IMR-90 (cell line): ENCODE data around the gene ZFAND5. TPM values are rescaled to one million over a fixed set of nuclear protein-coding genes. Genes with fewer than 3 reads are reported as not detected.

Source experiments
- ATAC-seq: fragments of 200-7000 bp; cut with Tn5 transposase; 2 replicates; pipeline ENCODE4 v1.9.1; 2020; ENCODE audit warnings: low read depth, mild to moderate bottlenecking, moderate library complexity
- BruUV-seq: library from RNA; stranded (reverse); fragments of 400-500 nt; replicated peaks from 2 replicates; lab custom pipeline; 2021; lab: Mats Ljungman, UMichigan
- CTCF ChIA-PET: fragments of 300-600 bp; formaldehyde crosslinking; extraction: SDS; loops from one replicate; lab custom pipeline; 2021; ENCODE audit warnings: antibody characterized with exemption; lab: Yijun Ruan, JAX
- POLR2A ChIA-PET: fragments of 300-600 bp; sonication (Branson Sonifier 250); formaldehyde crosslinking; loops from one replicate; lab custom pipeline; 2022; ENCODE audit warnings: antibody characterized with exemption; ENCODE audit not compliant: unreplicated experiment; lab: Charles Lee
- DNase-seq: peaks from one replicate; pipeline ENCODE4 v3.0.0; 2013
- H2AFZ ChIP-seq: replicated peaks from 2 replicates; pipeline ENCODE3; 2013; ENCODE audit warnings: low read length, mild to moderate bottlenecking; ENCODE audit not compliant: poor library complexity
- H2AK5ac ChIP-seq: 2 replicates; pipeline ENCODE4 v1.6.1; 2013; ENCODE audit warnings: low read depth, low read length, inconsistent platforms
- H2AK9ac ChIP-seq: replicated peaks from 2 replicates; pipeline ENCODE3; 2013; ENCODE audit warnings: mild to moderate bottlenecking, low read depth, low read length, moderate library complexity; ENCODE audit not compliant: poor library complexity
- H2BK120ac ChIP-seq: 2 replicates; pipeline ENCODE4 v1.6.1; 2013; ENCODE audit warnings: low read depth, low read length, inconsistent platforms
- H2BK15ac ChIP-seq: 3 replicates; pipeline ENCODE4 v1.6.1; 2013; ENCODE audit warnings: low read depth, low read length, inconsistent platforms
- H2BK20ac ChIP-seq: 2 replicates; pipeline ENCODE4 v1.6.1; 2013; ENCODE audit warnings: low read depth, mild to moderate bottlenecking, inconsistent platforms, low read length, moderate library complexity
- H2BK5ac ChIP-seq: 2 replicates; pipeline ENCODE4 v1.6.1; 2013; ENCODE audit warnings: mild to moderate bottlenecking, low read depth, low read length, inconsistent platforms; ENCODE audit not compliant: poor library complexity, severe bottlenecking
- H3K14ac ChIP-seq: replicated peaks from 2 replicates; pipeline ENCODE4 v1.6.1; 2013; ENCODE audit warnings: low read depth, low read length, inconsistent platforms
- H3K18ac ChIP-seq: 2 replicates; pipeline ENCODE4 v1.6.1; 2013; ENCODE audit warnings: low read depth, low read length, control low read depth
- H3K23ac ChIP-seq: 2 replicates; pipeline ENCODE4 v1.6.1; 2013; ENCODE audit warnings: low read depth, low read length, inconsistent platforms
- H3K27ac ChIP-seq: 2 replicates; pipeline ENCODE4 v1.5.1; 2013; ENCODE audit warnings: mild to moderate bottlenecking, control low read depth, low read length; ENCODE audit not compliant: insufficient read depth
- H3K27me3 ChIP-seq: 2 replicates; pipeline ENCODE4 v1.6.1; 2013; ENCODE audit warnings: low read length; ENCODE audit not compliant: control insufficient read depth, insufficient read depth
- H3K36me3 ChIP-seq: 2 replicates; pipeline ENCODE4 v1.6.1; 2013; ENCODE audit warnings: low read length, mixed read lengths; ENCODE audit not compliant: control insufficient read depth, insufficient read depth
- H3K4ac ChIP-seq: 2 replicates; pipeline ENCODE4 v1.6.1; 2013; ENCODE audit warnings: low read depth, low read length, inconsistent platforms
- H3K4me1 ChIP-seq: 2 replicates; pipeline ENCODE4 v1.6.1; 2013; ENCODE audit warnings: low read length, mixed read lengths; ENCODE audit not compliant: control insufficient read depth, insufficient read depth
- H3K4me2 ChIP-seq: 2 replicates; pipeline ENCODE4 v1.6.1; 2013; ENCODE audit warnings: low read depth, mild to moderate bottlenecking, control low read depth, low read length, moderate library complexity
- H3K4me3 ChIP-seq: 2 replicates; pipeline ENCODE4 v1.5.1; 2013; ENCODE audit warnings: low read depth, mild to moderate bottlenecking, control low read depth, low read length, moderate library complexity; ENCODE audit not compliant: insufficient read depth
- H3K56ac ChIP-seq: 2 replicates; pipeline ENCODE4 v1.6.1; 2013; ENCODE audit warnings: low read length, inconsistent platforms; ENCODE audit not compliant: insufficient read depth; ENCODE audit errors: extremely low read depth
- H3K79me1 ChIP-seq, 2 experiments: 2 replicates each; pipeline ENCODE4 v1.6.1; 2013; ENCODE audit warnings: low read length in 2 of 2, inconsistent platforms in 1 of 2, low read depth in 1 of 2
- H3K9ac ChIP-seq: 2 replicates; pipeline ENCODE4 v1.6.1; 2013; ENCODE audit warnings: low read depth, low read length, control low read depth
- H3K9me1 ChIP-seq: 2 replicates; pipeline ENCODE4 v1.6.1; 2013; ENCODE audit warnings: low read length, inconsistent platforms; ENCODE audit not compliant: insufficient read depth
- H3K9me3 ChIP-seq: 2 replicates; pipeline ENCODE4 v1.6.1; 2013; ENCODE audit warnings: low read length; ENCODE audit not compliant: control insufficient read depth, insufficient read depth
- H4K20me1 ChIP-seq: 2 replicates; pipeline ENCODE4 v1.6.1; 2013; ENCODE audit warnings: low read length, inconsistent platforms; ENCODE audit not compliant: insufficient read depth
- H4K5ac ChIP-seq: 2 replicates; pipeline ENCODE4 v1.6.1; 2013; ENCODE audit warnings: mild to moderate bottlenecking, low read depth, low read length, control low read depth
- H4K8ac ChIP-seq, 2 experiments: 2 replicates each; pipeline ENCODE4 v1.6.1; 2013; ENCODE audit warnings: low read depth in 2 of 2, low read length in 2 of 2, control low read depth in 1 of 2, inconsistent platforms in 1 of 2
- H4K91ac ChIP-seq: 2 replicates; pipeline ENCODE4 v1.6.1; 2013; ENCODE audit warnings: low read depth, low read length, inconsistent platforms; ENCODE audit not compliant: insufficient read depth
- BHLHE40 ChIP-seq: fragments of 150-350 bp; IDR thresholded peaks from 2 replicates; pipeline ENCODE4 v1.6.1; 2016; ENCODE audit warnings: mild to moderate bottlenecking, low read depth, low read length
- CEBPB ChIP-seq: IDR thresholded peaks from 2 replicates; pipeline ENCODE4 v1.6.1; 2012; ENCODE audit warnings: low read depth, low read length, improper control_type of control experiment
- CHD1 ChIP-seq: IDR thresholded peaks from 2 replicates; pipeline ENCODE4 v1.6.1; 2012; ENCODE audit warnings: low read depth, low read length, improper control_type of control experiment
- ELK1 ChIP-seq: fragments of 150-350 bp; IDR thresholded peaks from 2 replicates; pipeline ENCODE4 v1.6.1; 2016; ENCODE audit warnings: low read depth, mild to moderate bottlenecking, low read length, moderate library complexity, borderline replicate concordance
- FOS ChIP-seq: fragments of 150-350 bp; IDR thresholded peaks from 2 replicates; pipeline ENCODE4 v1.6.1; 2016; ENCODE audit warnings: low read depth, low read length
- MAFK ChIP-seq: IDR thresholded peaks from 2 replicates; pipeline ENCODE4 v1.6.1; 2012; ENCODE audit warnings: low read depth, low read length, improper control_type of control experiment
- MAZ ChIP-seq: IDR thresholded peaks from 2 replicates; pipeline ENCODE4 v1.6.1; 2012; ENCODE audit warnings: low read depth, mild to moderate bottlenecking, low read length, improper control_type of control experiment, moderate library complexity, borderline replicate concordance
- NFE2L2 ChIP-seq: fragments of 150-350 bp; IDR thresholded peaks from 2 replicates; pipeline ENCODE4 v1.6.1; 2016; ENCODE audit warnings: low read depth, mild to moderate bottlenecking, low read length
- RCOR1 ChIP-seq: IDR thresholded peaks from 2 replicates; pipeline ENCODE4 v1.6.1; 2012; ENCODE audit warnings: mild to moderate bottlenecking, low read length, improper control_type of control experiment; ENCODE audit not compliant: insufficient replicate concordance
- RFX5 ChIP-seq: IDR thresholded peaks from 2 replicates; pipeline ENCODE4 v1.8.0; 2012; ENCODE audit warnings: low read depth, mild to moderate bottlenecking, low read length, moderate library complexity
- SMC3 ChIP-seq: fragments of 150-350 bp; IDR thresholded peaks from 2 replicates; pipeline ENCODE4 v1.6.1; 2016; ENCODE audit warnings: low read depth, mild to moderate bottlenecking, antibody characterized with exemption, low read length, moderate library complexity
- WGBS, 2 experiments: methylation state at CpG; one replicate each; pipeline versions ENCODE4 v1.1.5 to v1.1.7; 2013; ENCODE audit warnings: missing lambda C conversion rate in 2 of 2; ENCODE audit not compliant: insufficient read length in 1 of 2; ENCODE audit errors: extremely low coverage in 2 of 2; 5-methylcytosine and 5-hydroxymethylcytosine counted together
- dilution Hi-C: fragments of 300-500 bp; cut with HindIII; formaldehyde crosslinking; loops from one replicate; pipeline ENCODE4 v1.14.3; 2018; ENCODE audit warnings: low sequenced_read_pairs; ENCODE audit not compliant: unreplicated experiment
- in situ Hi-C: fragments of 300-500 bp; cut with MboI; formaldehyde crosslinking; loops from 3 replicates; pipeline ENCODE4 v1.14.3; 2019; ENCODE audit warnings: low sequenced_read_pairs, inconsistent platforms, mixed read lengths
- intact Hi-C: fragments of 100-400 bp; cut with micrococcal nuclease; formaldehyde crosslinking; loops from 2 replicates; pipeline ENCODE4 v1.10.0; 2022
- polyA plus RNA-seq, 3 experiments: library from polyadenylated mRNA; depleted of rRNA; stranded (reverse); fragments of >200 nt; gene quantifications; 2 replicates each; pipeline ENCODE4 v1.2.3, GENCODE V29; 2012; ENCODE audit warnings: low replicate concordance in 1 of 3
- total RNA-seq: library from RNA; depleted of rRNA; stranded (reverse); fragments of >200 nt; gene quantifications from 2 replicates; pipeline ENCODE4 v1.2.3, GENCODE V29; 2012
- TF ChIP-seq, protein P1 (sequence below): conservative IDR thresholded peaks from 2 replicates; pipeline ENCODE4 v1.5.1; 2012; ENCODE audit warnings: mild to moderate bottlenecking, low read depth, low read length, improper control_type of control experiment

Gene ZFAND5
- total and polyA plus RNA-seq, 2 of the 4 experiments (the other 2 are of a cell fraction): 35.8 to 85.2 TPM

DNA sequence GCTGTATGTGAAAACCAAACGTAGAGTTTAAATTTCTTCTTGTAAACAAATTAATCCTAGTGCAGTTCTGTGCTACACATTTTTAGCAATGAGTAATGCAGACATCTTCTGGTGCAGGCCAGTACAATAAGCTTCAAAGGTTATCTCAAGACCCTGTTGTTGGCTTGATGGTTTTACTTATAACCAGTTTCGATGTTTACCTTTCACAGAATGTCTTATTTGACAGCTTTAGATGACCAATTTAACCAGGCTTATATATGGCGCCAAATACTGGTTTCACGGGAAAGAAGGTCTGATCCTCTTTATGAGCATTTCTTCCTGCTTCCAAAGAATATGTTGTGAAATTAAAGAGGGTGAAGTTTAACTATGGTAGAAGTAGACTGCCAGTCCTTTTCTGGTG lies 9.9 kb downstream of the ZFAND5 start:
- POLR2A ChIA-PET: no interaction called here
- Histone ChIP-seq H2AFZ (no peak overlapping the region), H3K4me2 (no peak overlapping the region), H3K18ac (no peak overlapping the region), H2BK5ac (no peak overlapping the region), H3K79me1 (peaks cover 6 to 47% of the 10 kb centered on the region in 2 experiments; a peak in 3 of 4 replicates), H2AK5ac (no peak overlapping the region), H3K36me3 (peaks cover 39% of the 10 kb centered on the region), H3K4me1 (peaks cover 15% of the 10 kb centered on the region), H3K27me3 (no peaks in the 10 kb centered on the region), H3K4ac (no peak overlapping the region), H3K4me3 (no peak overlapping the region), H3K14ac (no peak overlapping the region), H4K5ac (no peak overlapping the region), H4K8ac (no peak overlapping the region), H2BK15ac (no peak overlapping the region), H3K56ac (no peak overlapping the region), H3K23ac (no peak overlapping the region), H2BK20ac (no peak overlapping the region), H4K91ac (no peak overlapping the region), H2AK9ac (no peak overlapping the region), H3K9me3 (no peaks in the 10 kb centered on the region), H4K20me1 (peaks cover 71% of the 10 kb centered on the region), H3K9me1 (peaks cover 3% of the 10 kb centered on the region; the same call in 1 of the 2 replicates), H3K27ac (no peak overlapping the region), H2BK120ac (no peak overlapping the region), H3K9ac (no peak overlapping the region)
- WGBS, 2 experiments: no CpG with 5 or more reads among the region's 4 CpGs
- TSS peak; percentile 68 for BruUV-seq
- ATAC-seq (no peak), DNase-seq (no peak)
- in situ Hi-C loops: no loop called here
- dilution Hi-C loops: no loop called here
- TF ChIP-seq BHLHE40 (no peak), ELK1 (no peak), CHD1 (no peak), CEBPB (no peak), FOS (no peak), SMC3 (no peak), RCOR1 (no peak), MAFK (no peak), RFX5 (no peak), MAZ (no peak), NFE2L2 (no peak)
- TF ChIP-seq, protein P1, sequence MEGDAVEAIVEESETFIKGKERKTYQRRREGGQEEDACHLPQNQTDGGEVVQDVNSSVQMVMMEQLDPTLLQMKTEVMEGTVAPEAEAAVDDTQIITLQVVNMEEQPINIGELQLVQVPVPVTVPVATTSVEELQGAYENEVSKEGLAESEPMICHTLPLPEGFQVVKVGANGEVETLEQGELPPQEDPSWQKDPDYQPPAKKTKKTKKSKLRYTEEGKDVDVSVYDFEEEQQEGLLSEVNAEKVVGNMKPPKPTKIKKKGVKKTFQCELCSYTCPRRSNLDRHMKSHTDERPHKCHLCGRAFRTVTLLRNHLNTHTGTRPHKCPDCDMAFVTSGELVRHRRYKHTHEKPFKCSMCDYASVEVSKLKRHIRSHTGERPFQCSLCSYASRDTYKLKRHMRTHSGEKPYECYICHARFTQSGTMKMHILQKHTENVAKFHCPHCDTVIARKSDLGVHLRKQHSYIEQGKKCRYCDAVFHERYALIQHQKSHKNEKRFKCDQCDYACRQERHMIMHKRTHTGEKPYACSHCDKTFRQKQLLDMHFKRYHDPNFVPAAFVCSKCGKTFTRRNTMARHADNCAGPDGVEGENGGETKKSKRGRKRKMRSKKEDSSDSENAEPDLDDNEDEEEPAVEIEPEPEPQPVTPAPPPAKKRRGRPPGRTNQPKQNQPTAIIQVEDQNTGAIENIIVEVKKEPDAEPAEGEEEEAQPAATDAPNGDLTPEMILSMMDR: no peak
- intact Hi-C loops: no loop called here
- CTCF ChIA-PET: interaction anchor here (0.6 kb wide), 1 partner anchor 16 kb away, joined by 5 read pairs; no protein-coding TSS in a partner anchor
